NB4 (cell line): ENCODE results near the gene GFOD1.

Experiments
- DNase-seq: peaks from one replicate; pipeline ENCODE4 v3.0.0; 2010; ENCODE audit warnings: low read depth
- H3K4me3 ChIP-seq: one replicate; pipeline ENCODE4 v1.5.1; 2011; ENCODE audit warnings: mild to moderate bottlenecking, low read depth, low read length, moderate library complexity
- MYC ChIP-seq: IDR thresholded peaks from 2 replicates; pipeline ENCODE4 v1.6.1; 2011; ENCODE audit warnings: low read depth, low read length
- POLR2A ChIP-seq: IDR thresholded peaks from 2 replicates; pipeline ENCODE4 v1.6.1; 2011; ENCODE audit warnings: mild to moderate bottlenecking; ENCODE audit not compliant: insufficient read length; ENCODE audit errors: extremely low read depth
- TF ChIP-seq, protein P1 (sequence below): IDR thresholded peaks from 2 replicates; pipeline ENCODE4 v1.6.1; 2011; ENCODE audit warnings: low read depth, low read length
- TF ChIP-seq, protein P2 (sequence below): IDR thresholded peaks from one replicate; pipeline ENCODE4 v1.5.1; 2012; ENCODE audit warnings: low read depth, low read length

Gene GFOD1

DNA sequence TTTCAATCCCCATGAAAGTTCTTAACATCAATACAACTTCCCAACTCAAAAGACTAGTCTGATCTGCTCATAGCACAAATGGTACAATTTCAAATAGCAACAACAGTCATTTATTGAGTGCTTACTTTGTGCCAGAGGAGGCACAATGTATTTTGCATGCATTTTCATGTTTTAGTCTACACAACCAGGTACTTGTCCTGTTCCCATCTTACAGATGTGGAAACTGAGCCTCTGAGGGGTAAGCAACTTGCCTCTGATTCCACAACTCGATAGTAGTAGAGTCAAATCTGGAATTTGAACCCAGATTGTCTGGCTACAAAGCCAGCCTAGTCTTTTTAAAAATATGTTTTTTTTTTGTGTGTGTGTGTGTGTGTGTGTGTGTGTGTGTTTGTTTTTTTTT lies 113.5 kb downstream of the GFOD1 start:
- no peak overlapping the region for H3K4me3 ChIP-seq
- DNase-seq: no peak
- TF ChIP-seq, protein P1, sequence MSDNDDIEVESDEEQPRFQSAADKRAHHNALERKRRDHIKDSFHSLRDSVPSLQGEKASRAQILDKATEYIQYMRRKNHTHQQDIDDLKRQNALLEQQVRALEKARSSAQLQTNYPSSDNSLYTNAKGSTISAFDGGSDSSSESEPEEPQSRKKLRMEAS: no peak
- no peak for TF ChIP-seq POLR2A
- TF ChIP-seq, protein P2, sequence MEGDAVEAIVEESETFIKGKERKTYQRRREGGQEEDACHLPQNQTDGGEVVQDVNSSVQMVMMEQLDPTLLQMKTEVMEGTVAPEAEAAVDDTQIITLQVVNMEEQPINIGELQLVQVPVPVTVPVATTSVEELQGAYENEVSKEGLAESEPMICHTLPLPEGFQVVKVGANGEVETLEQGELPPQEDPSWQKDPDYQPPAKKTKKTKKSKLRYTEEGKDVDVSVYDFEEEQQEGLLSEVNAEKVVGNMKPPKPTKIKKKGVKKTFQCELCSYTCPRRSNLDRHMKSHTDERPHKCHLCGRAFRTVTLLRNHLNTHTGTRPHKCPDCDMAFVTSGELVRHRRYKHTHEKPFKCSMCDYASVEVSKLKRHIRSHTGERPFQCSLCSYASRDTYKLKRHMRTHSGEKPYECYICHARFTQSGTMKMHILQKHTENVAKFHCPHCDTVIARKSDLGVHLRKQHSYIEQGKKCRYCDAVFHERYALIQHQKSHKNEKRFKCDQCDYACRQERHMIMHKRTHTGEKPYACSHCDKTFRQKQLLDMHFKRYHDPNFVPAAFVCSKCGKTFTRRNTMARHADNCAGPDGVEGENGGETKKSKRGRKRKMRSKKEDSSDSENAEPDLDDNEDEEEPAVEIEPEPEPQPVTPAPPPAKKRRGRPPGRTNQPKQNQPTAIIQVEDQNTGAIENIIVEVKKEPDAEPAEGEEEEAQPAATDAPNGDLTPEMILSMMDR: no peak

DNA sequence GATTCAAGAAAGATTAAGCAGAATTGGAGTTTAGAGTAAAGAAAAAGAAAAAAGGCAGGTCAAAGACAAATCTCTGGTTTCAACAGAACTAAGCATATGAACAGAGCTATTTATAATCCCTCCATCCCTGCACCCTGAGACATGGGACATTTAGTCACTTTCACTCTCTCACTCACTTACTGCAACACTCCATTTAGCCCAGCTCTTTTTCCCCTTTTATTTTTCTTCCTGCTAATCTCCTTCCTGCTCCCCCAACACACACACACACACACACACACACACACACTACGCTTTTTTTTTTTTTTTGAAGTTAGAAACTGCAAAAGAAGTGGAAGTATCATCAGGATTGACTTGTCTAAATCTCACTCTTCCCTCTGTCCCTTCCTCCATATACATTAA lies 113.9 kb downstream of the GFOD1 start:
- TF ChIP-seq, protein P2: no peak
- TF ChIP-seq, protein P1: no peak
- TF ChIP-seq POLR2A: no peak
- no peak for TF ChIP-seq MYC
- DNase-seq: no peak
- H3K4me3 ChIP-seq: no peak overlapping the region

DNA sequence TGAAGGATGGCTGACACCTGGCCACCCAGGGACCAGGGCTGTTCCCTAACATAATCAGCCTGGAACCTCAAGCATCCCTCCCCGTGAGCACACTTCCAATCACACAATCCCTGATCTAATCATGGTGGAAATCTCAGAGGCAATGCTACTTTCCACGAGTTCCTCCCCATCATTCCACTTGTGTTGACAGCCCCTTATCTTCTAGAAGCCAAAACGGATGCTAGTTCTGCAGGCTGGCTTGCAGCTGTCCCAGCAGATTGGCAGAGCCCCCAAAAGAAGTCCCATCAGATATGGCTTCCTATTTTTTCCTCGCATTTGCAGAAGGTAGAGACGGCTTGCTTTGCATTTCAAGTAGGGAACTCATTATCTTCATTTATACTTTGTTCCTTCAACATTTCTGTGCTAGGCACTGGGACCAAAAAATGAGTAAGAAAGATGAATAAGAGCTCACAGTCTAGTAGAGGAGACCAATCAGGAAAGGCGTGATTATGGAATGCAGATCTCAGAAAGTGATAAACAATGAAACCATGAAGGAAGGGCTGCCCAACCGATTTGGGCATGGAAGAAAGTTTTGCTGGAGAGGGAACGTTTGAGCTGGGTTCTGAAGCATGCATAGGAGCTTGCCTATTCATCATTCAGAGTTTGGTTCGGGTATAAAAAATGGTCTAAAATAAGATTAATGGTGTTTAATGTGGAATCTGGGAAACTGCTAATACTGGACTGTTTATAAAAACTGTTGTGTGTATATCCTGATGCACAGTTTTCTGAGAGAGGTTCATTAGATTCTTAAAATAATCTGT lies 114.5 kb downstream of the GFOD1 start:
- TF ChIP-seq MYC: no peak
- TF ChIP-seq, protein P2: no peak
- TF ChIP-seq POLR2A: no peak
- TF ChIP-seq, protein P1: no peak
- DNase-seq: no peak

DNA sequence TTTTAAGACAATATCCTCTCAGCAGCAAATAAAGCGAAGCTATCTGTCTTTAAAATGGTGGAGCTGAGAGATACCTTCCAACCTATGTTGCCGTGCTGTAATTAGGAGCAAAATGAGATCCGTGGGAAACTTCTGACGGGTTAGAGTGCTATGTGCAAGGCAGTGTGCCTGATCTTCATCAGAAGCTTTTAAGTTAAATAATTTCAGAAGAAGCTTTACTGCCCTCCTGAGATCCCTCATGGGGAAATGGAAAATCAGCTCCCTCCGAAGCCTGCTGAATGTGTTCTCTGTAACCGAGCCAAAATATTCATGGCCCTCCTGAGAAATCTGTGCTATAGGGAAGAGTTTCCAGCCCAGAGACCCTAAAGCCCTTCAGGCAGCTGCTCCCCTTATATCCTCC lies 115.3 kb downstream of the GFOD1 start:
- no peak overlapping the region for H3K4me3 ChIP-seq
- no peak for DNase-seq
- no peak for TF ChIP-seq MYC
- no peak for TF ChIP-seq POLR2A
- TF ChIP-seq, protein P1: no peak
- TF ChIP-seq, protein P2: no peak

More for the DNA sequence above, 114.5 kb downstream of the GFOD1 start:
- no peak overlapping the region for H3K4me3 ChIP-seq

DNA sequence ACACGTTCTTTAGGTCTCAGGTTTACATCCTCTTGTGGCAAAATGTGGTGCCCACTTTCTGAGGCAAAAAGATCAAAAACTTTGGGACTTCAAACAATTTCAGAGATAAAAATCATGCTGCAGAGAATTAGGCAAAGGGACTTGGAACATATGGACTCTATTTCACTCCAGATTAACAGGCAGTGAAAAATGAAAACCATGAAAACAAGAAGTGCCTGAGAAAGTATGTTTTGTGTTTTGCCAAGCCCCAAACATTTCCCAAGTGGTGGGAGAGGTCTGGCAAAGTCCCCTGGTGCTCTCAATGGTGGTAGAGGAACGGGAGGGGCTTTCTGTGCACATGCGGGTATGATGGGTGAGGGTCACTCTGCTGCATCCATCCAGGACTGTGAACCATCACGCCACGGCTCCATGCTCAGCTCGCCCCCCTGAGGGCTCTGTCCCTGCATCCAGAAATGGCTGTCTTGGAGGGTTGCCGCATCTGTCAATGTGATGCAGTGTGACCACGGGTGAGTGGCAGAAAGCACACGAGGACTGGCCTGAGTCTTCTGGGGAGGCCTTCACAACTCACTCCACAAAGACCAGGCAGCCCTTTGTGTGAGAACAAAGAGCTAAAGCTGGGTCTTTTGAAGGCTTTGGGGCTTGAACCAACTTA lies 115.9 kb downstream of the GFOD1 start:
- no peak overlapping the region for H3K4me3 ChIP-seq
- TF ChIP-seq POLR2A (no peak), MYC (no peak)
- TF ChIP-seq, protein P1: no peak
- TF ChIP-seq, protein P2: no peak
- no peak for DNase-seq
